ENCODE measurements around the gene STAB1.

STAB1 gene

GRCh38 chr3:52532517-52532837 lies 37.3 kb downstream of the STAB1 start:
- DNase-seq (ENCODE audit: insufficient read length, low spot score) (peak; percentile 63), FAIRE-seq (no peak)
- TF ChIP-seq POLR2A (IDR thresholded peaks at IDR 0.05; ENCODE audit: low read depth, low read length): 0 out of 2 replicates have a peak, but pooled peaks have one; percentile 17

- TF ChIP-seq POLR2A (IDR thresholded peaks at IDR 0.05; ENCODE audit: low read depth, low read length): no peak
- FAIRE-seq (no peak), DNase-seq (ENCODE audit: insufficient read length, low spot score) (peak; percentile 66)
These were observed 37.9 kb downstream of the STAB1 start for GRCh38 chr3:52532838-52533622.

DNA sequence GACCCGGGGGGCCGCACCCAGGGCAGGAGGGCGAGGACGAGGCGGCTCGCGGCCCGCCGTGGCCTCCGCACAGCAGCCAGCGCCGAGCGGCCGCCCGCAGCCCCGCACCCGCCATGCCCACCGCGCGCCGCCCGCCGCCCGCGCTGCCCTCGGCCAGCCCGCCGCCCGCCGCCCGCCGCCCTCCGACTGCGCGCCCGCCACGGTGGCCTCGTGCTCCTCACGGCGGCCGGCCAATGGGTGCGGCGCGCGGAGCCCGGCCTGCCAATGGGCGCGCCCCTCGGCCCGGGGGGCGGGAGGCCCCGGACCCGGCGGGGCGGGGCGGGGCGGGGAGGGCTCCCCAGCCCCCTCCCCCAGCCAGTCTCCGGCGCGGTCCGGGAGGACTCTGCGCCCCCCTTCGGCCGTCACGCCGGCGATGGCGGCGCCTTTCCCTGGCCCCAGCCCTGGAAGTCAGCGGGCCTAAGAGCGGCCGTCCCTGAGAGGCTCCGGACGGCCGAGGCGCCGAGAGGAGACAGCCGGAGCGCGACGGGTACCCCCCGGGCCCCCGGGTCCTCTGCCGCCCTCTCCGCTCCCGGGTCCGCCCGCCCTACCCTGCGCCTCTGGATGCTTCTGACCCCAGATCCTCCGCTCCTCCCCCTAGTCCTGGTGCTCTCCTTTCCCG lies 38.6 kb downstream of the STAB1 start, which contains the start of gene NT5DC2:
Gene NT5DC2, minus strand, starts transcription at position 235 of the 658 bp plus-strand sequence. Its CDS starts 120 bp downstream, at position 115.
- DNase-seq (ENCODE audit: insufficient read length, low spot score): peak; percentile 75
- FAIRE-seq: no peak

GRCh38 chr3:52534281-52535183 lies 39.4 kb downstream of the STAB1 start:
- no peak for TF ChIP-seq POLR2A (IDR thresholded peaks at IDR 0.05; ENCODE audit: low read depth, low read length)
- DNase-seq (ENCODE audit: insufficient read length, low spot score) (peak; percentile 25), FAIRE-seq (no peak)

More for the DNA sequence above, 38.6 kb downstream of the STAB1 start, which contains the start of gene NT5DC2:
- TF ChIP-seq POLR2A (IDR thresholded peaks at IDR 0.05; ENCODE audit: low read depth, low read length): peak; percentile 47

GRCh38 chr3:52535411-52536111 lies 40.4 kb downstream of the STAB1 start:
- no peak for FAIRE-seq
- peak; percentile 26 for DNase-seq (ENCODE audit: insufficient read length, low spot score)
- TF ChIP-seq POLR2A (IDR thresholded peaks at IDR 0.05; ENCODE audit: low read depth, low read length): no peak

DNA sequence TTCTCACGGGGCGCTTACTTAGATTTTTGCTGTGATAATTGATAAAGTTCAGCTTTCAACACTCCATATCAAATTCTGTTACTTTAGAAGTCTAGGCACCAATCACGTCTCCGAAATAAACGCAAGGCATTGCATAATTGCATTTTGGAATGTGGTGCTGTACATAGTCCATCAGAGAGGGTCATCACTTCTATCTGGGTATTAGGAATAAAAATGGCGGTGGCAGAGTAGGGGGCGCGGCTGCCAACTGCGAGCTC lies 40.9 kb downstream of the STAB1 start:
- DNase-seq (ENCODE audit: insufficient read length, low spot score) (no peak), FAIRE-seq (no peak)
- TF ChIP-seq POLR2A (IDR thresholded peaks at IDR 0.05; ENCODE audit: low read depth, low read length): no peak

DNA sequence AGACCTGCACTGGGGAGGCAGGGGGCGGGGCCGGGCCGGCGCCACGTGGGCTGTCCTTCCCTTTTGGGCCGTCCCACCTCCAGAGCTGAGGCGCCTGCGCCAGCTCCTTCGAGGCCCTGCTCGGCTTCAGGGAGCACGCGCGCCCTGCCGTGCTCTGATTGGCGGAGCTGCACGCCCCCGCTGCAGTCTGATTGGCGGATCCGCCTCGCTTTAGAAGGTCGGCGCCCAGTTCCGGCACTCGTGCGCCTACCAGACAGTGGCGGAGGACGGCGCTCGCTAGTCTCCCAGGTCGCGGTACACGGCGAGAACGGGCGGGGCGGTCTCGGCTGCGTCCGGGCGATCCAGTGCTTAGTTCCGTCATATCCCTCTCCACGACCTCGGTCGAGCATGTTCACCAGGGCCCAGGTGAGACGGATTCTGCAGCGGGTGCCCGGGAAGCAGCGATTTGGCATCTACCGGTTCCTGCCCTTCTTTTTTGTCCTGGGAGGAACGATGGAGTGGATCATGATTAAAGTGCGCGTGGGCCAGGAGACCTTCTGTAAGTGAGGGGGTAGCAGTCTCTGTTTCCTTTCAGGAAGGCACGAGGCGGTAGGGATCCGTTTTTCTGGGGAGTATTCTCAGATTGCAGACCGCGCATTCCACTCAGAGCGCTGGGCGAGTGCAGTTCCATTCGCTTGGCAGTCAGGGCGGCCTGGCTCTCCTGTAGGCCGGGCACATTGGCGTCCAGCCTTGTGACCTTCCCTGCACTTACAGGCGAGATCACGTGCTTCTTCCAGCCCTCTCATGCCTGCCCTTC lies 41.4 kb downstream of the STAB1 start, which contains the start of gene UQCC5:
Gene UQCC5, plus strand, starts transcription at position 237 of the 796 bp plus-strand sequence. Its CDS starts 151 bp downstream, at position 388.
- peak; percentile 99 for TF ChIP-seq POLR2A (IDR thresholded peaks at IDR 0.05; ENCODE audit: low read depth, low read length)
- DNase-seq (ENCODE audit: insufficient read length, low spot score) (peak; percentile 100), FAIRE-seq (peak; percentile 43)

DNA sequence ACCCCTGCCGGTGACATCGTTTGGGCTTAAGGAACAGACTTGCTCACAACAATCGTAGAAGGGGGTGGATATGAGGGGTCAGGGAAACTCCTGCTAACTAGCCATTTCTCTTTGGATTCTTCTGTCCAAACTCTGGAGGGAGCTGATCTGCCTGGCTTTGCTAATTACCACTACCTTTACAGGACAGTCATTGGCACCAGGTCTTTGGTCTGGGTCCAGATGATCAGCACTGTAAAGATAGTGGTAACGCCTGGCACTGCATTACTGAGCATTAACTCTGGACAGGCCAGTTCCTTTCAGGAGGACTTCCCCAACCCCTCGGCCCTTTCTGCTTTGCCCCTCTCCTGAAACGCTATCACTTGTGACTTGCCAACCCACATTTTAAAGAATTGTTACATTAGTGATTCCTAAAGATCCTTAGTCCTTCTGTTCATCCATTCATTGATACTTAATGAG lies 42.1 kb downstream of the STAB1 start:
- FAIRE-seq (no peak), DNase-seq (ENCODE audit: insufficient read length, low spot score) (no peak)
- no peak for TF ChIP-seq POLR2A (IDR thresholded peaks at IDR 0.05; ENCODE audit: low read depth, low read length)

GRCh38 chr3:52537726-52538421 lies 42.7 kb downstream of the STAB1 start:
- no peak for TF ChIP-seq POLR2A (IDR thresholded peaks at IDR 0.05; ENCODE audit: low read depth, low read length)
- FAIRE-seq: no peak
- no peak for DNase-seq (ENCODE audit: insufficient read length, low spot score)

DNA sequence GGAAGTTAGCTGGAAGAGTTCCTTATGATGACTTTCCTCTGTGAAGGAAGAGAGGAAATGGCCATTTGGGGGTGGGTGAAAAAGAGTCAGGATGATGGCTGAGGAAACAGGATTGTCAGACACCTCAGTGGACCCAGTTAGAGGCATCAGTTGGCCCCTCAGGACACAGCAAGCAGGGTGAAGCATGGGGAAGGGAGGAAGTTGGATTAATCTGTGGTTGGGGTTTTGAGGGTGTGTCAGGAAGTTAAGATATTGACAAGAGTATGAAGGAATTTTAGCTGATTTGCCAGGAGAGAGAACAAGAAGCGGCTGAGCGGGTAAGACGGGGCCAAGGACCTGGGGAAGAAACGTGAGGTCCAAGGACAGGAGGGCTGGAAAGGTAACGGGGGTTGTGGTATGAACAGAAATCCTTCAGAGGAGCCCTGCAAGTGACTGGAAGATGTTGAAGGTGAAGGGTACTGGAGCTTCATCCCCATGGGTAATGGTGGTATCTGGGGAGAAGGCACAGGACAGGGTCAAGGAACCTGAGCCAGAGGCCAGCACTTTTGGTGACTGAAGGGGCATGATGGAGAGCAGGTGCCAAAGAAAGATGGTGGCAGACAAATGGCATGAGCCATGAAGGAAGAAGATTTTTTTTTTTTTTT lies 44.0 kb downstream of the STAB1 start:
- no peak for TF ChIP-seq POLR2A (IDR thresholded peaks at IDR 0.05; ENCODE audit: low read depth, low read length)
- no peak for DNase-seq (ENCODE audit: insufficient read length, low spot score)
- no peak for FAIRE-seq

DNA sequence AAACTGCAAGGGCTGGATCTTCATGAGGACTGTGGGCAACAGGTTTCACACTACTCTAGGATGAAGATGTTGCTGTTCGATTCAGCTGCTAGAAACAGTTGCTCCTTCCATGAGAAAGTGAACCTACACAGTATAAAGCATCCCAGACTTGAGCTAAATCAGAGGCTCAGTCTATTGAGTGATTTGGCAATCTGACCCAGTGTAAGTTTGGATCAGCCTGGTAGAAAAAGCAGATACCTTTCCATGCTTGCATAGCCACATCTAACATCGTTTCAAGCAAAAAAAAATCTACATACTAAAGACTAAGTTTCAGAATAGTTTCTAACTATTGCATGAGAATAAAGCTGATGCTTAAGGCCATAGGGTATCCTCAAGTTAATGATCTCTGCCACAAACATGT lies 45.9 kb downstream of the STAB1 start:
- DNase-seq (ENCODE audit: insufficient read length, low spot score) (no peak), FAIRE-seq (no peak)
- TF ChIP-seq POLR2A (IDR thresholded peaks at IDR 0.05; ENCODE audit: low read depth, low read length): no peak

DNA sequence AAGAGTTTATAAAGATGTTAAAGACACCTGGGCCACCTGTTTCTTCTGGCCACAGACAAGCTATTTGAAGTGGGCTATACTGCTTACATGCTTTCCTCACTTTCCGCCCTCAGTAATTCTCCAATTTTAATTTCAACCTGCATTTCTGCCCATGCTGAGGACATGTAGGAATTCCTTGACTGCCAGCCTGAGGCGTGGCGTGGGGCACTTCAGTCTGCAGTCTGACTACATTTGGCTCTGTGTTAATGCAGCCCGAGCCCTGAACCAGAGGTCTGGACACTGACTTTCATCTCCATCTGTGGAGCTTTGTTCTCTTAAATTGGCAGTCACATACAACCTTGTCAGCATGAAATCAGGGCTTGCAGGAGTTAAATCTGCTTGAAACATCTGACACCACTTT lies 49.8 kb downstream of the STAB1 start:
- FAIRE-seq (no peak), DNase-seq (ENCODE audit: insufficient read length, low spot score) (no peak)
- TF ChIP-seq POLR2A (IDR thresholded peaks at IDR 0.05; ENCODE audit: low read depth, low read length): no peak
